HG03442 (cell line): ENCODE measurements around the gene NBPF12.
"Not testable (repeated sequence)": the region's sequence is repeated elsewhere in the genome, so short reads cannot be mapped to it uniquely, and the experiment has no call there.

Experiments
- ATAC-seq: cut with Tn5 transposase; IDR thresholded peaks from one replicate; pipeline ENCODE4 v1.9.1; 2021; ENCODE audit warnings: mild to moderate bottlenecking, moderate library complexity; ENCODE audit not compliant: unreplicated experiment

The NBPF12 gene

DNA sequence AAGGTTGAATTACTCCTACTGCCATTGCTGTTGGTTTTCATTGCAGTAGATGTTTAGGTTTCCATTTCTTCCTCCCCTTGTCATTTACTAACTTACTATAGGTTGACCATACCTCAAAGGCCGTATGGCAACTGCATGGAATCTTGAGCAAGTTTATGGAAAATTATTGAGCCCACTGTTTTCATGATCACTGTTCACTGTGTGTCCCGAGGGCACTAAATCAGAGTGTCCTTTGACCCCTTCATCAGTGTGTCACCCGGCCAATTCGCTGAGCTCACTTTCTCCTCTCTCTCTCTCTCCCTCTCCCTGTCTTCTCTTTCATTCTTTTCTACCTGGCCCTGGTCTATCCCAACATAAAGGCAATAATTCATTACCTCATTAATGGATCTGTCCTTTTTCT lies 47.7 kb downstream of the NBPF12 start:
- ATAC-seq, result not testable (repeated sequence)

DNA sequence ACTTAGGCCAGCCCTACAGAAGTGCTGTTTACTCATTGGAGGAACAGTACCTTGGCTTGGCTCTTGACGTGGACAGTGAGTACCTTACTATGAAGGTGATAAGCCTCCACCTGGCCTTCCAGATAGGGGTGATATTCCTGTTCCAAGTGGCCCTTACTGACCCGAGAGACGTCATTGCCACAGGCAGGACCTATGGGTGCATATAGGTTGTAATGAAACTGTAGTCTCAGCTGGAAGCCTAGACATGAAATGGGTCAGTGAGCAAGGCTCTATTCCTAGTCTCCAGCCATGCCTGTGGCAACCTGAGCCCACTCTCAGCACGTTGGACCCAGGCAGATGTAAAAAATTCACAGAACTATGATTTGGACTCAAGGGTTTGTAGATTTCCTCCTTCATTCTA lies 48.3 kb downstream of the NBPF12 start:
- ATAC-seq, result not testable (repeated sequence)

DNA sequence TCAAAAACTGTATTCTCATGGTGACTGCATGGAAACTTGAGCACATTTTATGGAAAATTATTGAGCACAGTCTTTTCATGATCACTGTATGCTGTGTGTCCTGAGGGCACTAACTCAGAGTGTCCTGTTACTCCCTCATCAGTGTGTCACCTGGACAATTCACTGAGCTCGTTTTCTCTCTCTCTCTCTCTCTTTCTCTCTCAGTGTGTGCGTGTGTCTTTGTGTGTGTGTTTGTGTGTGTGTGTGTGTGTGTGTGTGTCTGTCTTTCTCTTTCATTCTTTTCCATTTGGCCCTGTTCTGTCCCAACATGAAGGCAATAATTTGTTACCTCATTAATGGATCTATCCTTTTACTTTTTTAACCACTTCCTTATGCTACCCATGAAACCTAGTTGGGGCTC lies 49.4 kb downstream of the NBPF12 start:
- ATAC-seq, result not testable (repeated sequence)

DNA sequence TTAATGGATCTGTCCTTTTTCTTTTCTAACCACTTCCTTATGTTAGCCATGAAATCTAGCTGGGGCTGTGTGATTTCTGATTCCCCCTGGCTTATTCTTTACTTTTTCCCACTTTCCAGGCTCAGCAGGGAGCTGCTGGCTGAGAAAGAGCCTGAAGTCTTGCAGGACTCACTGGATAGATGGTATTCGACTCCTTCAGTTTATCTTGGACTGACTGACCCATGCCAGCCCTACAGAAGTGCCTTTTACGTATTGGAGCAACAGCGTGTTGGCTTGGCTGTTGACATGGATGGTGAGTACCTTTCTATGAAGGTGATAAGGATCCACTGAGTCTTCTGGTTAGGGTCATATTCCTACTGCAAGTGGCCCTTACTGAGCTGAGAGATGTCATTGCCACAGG lies 51.3 kb downstream of the NBPF12 start:
- ATAC-seq, result not testable (repeated sequence)

DNA sequence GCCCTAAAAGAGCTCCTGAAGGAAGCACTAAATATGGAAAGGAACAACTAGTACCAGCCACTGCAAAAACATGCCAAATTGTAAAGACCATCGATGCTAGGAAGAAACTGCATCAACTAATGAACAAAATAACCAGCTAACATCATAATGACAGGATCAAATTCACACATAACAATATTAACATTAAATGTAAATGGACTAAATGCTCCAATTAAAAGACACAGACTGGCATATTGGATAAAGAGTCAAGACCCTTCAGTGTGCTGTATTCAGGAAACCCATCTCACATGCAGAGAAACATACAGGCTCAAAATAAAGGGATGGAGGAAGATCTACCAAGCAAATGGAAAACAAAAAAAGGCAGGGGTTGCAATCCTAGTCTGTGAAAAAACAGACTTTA lies 70.4 kb downstream of the NBPF12 start:
- ATAC-seq, result not testable (repeated sequence)

DNA sequence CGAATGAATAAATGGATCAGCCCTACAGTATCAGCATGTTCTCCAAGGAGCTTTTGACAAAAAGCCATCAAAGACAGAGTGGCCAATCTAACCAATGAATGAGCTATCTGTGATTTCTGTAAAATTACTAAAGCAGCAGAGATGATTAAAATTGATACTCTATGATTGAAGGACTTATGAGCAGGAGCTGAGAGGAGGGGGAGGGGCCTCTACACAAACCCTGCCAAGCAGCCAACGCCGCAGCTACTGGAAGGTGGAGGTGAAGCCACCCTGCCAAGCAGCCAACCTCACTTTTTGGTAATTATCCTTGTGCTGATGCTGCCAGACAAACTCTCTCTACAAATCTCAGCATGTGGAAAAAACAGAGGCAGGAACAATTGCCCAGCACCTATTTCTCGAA lies 88.9 kb downstream of the NBPF12 start:
- ATAC-seq, result not testable (repeated sequence)

DNA sequence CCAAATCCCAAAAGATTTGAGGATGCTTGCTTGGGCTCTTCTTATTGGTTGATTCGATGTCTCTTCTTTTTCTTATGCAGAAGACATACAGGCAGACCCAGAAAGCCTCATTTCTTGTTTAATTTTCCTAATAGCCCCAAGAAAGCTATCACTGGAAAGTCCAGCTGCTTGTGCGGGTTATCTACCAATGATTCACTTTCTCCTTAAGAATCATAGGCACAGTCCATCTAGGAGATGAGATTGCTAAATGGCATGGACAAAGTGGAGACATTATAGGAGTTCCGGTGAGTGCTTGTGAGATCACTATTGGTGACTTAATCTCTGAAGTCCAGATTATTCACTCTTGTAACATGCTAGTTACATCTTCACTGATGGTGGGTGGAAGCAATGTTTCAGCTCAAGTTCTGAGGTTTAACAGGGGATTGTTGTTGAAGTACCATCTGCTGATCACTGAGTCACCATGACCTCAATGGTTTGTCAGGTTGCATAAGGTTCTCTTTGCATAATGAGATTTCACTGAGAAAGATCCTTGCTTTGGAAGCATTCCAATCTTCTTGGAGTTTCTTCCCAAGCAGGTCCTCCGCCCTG lies 92.0 kb downstream of the NBPF12 start:
- not testable (repeated sequence) for ATAC-seq

DNA sequence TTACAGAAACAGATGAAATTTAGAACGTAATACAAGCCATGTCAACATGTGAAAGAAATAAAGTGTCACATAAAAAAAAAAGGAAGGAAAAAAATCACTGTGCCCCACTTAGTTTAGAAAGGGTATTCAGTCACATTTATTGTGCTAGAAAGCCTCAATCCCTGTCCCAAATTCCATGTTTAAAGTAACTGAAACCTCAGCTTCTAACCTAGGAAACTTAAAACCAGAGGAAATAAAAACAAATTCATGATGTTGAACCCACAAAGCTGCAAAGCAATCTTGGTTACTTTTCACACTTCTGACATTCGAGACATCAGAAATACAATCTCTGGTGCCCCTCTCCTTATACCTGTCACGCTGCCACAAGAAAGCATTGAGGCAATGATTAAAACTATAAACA lies 101.8 kb downstream of the NBPF12 start:
- no peak for ATAC-seq

DNA sequence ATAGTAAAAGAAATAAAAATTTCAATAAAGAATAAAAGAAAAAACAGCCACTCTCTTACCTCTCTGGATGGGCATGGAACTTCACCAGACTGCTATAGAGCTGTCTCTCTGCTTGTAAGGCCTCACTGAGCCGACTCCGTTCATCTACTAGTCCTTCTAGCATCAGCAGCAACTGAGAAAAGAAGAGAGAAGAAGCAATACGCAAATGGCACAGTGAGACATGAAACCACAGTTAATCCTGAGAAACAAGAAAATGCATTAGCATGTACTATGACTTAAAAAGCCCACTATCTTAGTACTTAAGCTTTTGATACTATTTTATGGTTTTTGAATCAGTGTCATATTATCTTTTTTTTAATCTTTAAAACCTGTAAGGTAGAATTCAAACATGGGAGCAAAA lies 104.8 kb downstream of the NBPF12 start:
- ATAC-seq, result not testable (repeated sequence)

DNA sequence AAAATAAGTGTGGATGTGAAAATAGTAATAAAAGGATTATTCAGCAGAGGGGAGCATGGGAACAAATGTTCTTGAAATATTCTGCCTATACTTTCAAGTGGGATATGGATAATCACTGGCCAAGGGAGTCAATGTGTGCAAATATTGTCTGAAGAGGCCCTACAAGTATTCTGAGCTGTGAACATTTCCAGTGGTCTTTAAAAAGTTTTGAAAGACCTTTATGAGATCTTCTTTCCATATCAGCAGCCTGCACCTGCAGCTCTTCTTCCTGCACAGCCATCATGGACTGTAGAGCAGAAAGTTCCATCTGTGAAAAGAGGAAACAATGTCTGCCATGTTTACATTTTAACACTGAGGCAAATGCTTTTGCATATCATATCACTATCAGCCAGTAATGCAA lies 106.4 kb downstream of the NBPF12 start:
- ATAC-seq, result not testable (repeated sequence)
